H7 (cell line): ENCODE measurements around the gene PMPCA. TPM values are rescaled to one million over a fixed set of nuclear protein-coding genes. Genes with fewer than 3 reads are reported as not detected.
A peak's percentile ranks its signal among the peaks of the same experiment; 100 is the strongest.
"Not testable (repeated sequence)": the region's sequence is repeated elsewhere in the genome, so short reads cannot be mapped to it uniquely, and the experiment has no call there.

ENCODE experiments used
- DNase-seq: peaks from one replicate; pipeline ENCODE4 v3.0.0; 2012
- H3K27me3 ChIP-seq: 2 replicates; pipeline ENCODE4 v1.6.0; 2011; ENCODE audit warnings: mild to moderate bottlenecking, low read length; ENCODE audit not compliant: control insufficient read depth, insufficient read depth
- H3K36me3 ChIP-seq: replicated peaks from 2 replicates; pipeline ENCODE4 v1.5.1; 2011; ENCODE audit warnings: low read length; ENCODE audit not compliant: control insufficient read depth, insufficient read depth
- H3K4me3 ChIP-seq: 2 replicates; pipeline ENCODE4 v1.5.1; 2011; ENCODE audit warnings: low read depth, mild to moderate bottlenecking, control low read depth, low read length, moderate library complexity; ENCODE audit not compliant: insufficient read depth
- total RNA-seq: library from RNA; depleted of rRNA; stranded (reverse); fragments of >200 nt; shearing (Covaris generic); gene quantifications from 2 replicates; pipeline ENCODE4 v1.2.3, GENCODE V29; 2014

PMPCA gene
- total RNA-seq, 1 experiment from 2014 or later, result 100 TPM

GRCh38 chr9:136395345-136396218 is 14.9 kb upstream of the PMPCA start:
- Histone ChIP-seq H3K27me3 (no peaks in the 10 kb centered on the region), H3K36me3 (peaks cover 44% of the 10 kb centered on the region), H3K4me3 (no peak overlapping the region)
- no peak for DNase-seq

- Histone ChIP-seq H3K27me3 (no peaks in the 10 kb centered on the region), H3K4me3 (no peak overlapping the region), H3K36me3 (peaks cover 44% of the 10 kb centered on the region)
- no peak for DNase-seq
These were observed 14.3 kb upstream of the PMPCA start for GRCh38 chr9:136396219-136396515.

- no peak for DNase-seq
- Histone ChIP-seq H3K4me3 (no peak overlapping the region), H3K36me3 (peaks cover 43% of the 10 kb centered on the region), H3K27me3 (no peaks in the 10 kb centered on the region)
These were observed 12.8 kb upstream of the PMPCA start for GRCh38 chr9:136397643-136398042.

- Histone ChIP-seq H3K4me3 (no peak overlapping the region), H3K36me3 (peaks cover 42% of the 10 kb centered on the region), H3K27me3 (no peaks in the 10 kb centered on the region)
- no peak for DNase-seq
These were observed 12.2 kb upstream of the PMPCA start for GRCh38 chr9:136398286-136398685.

GRCh38 chr9:136399176-136400037 is 11.1 kb upstream of the PMPCA start:
- peak; percentile 87 for DNase-seq
- no peaks in the 10 kb centered on the region for H3K27me3 ChIP-seq
- H3K4me3 ChIP-seq, result peak overlapping the region; percentile 86
- peaks cover 43% of the 10 kb centered on the region for H3K36me3 ChIP-seq

- H3K36me3 ChIP-seq, result peaks cover 40% of the 10 kb centered on the region
- peak; percentile 99 for DNase-seq
- H3K4me3 ChIP-seq, result peak within 1 kb of the TSS; percentile 86
- no peaks in the 10 kb centered on the region for H3K27me3 ChIP-seq
These were observed 10.2 kb upstream of the PMPCA start, which contains the start of gene SNAPC4 for GRCh38 chr9:136400038-136400834. SNAPC4 (minus strand) TSS chr9:136400170; CDS start chr9:136398428, 1,742 bp downstream.

- H3K36me3 ChIP-seq, result peaks cover 39% of the 10 kb centered on the region
- H3K4me3 ChIP-seq, result no peak overlapping the region
- no peaks in the 10 kb centered on the region for H3K27me3 ChIP-seq
- no peak for DNase-seq
These were observed 9.1 kb upstream of the PMPCA start for GRCh38 chr9:136401173-136401922.

GRCh38 chr9:136402067-136402466 is 8.4 kb upstream of the PMPCA start:
- Histone ChIP-seq H3K4me3 (no peak overlapping the region), H3K27me3 (no peaks in the 10 kb centered on the region), H3K36me3 (peaks cover 39% of the 10 kb centered on the region)
- DNase-seq, result no peak

- DNase-seq, result no peak
- Histone ChIP-seq H3K27me3 (no peaks in the 10 kb centered on the region), H3K36me3 (peaks cover 35% of the 10 kb centered on the region), H3K4me3 (no peak overlapping the region)
These were observed 6.9 kb upstream of the PMPCA start for GRCh38 chr9:136403538-136403914.

- H3K27me3 ChIP-seq, result no peaks in the 10 kb centered on the region
- no peak overlapping the region for H3K4me3 ChIP-seq
- peaks cover 33% of the 10 kb centered on the region for H3K36me3 ChIP-seq
- no peak for DNase-seq
These were observed 6.3 kb upstream of the PMPCA start for GRCh38 chr9:136403915-136404800.

- Histone ChIP-seq H3K27me3 (no peaks in the 10 kb centered on the region), H3K36me3 (peaks cover 33% of the 10 kb centered on the region), H3K4me3 (no peak overlapping the region)
- no peak for DNase-seq
These were observed 5.7 kb upstream of the PMPCA start for GRCh38 chr9:136404801-136405136.

- Histone ChIP-seq H3K36me3 (peaks cover 33% of the 10 kb centered on the region), H3K27me3 (no peaks in the 10 kb centered on the region), H3K4me3 (no peak overlapping the region)
- DNase-seq, result no peak
These were observed 5.0 kb upstream of the PMPCA start for GRCh38 chr9:136405481-136405880.

- DNase-seq, H3K27me3 ChIP-seq, H3K4me3 ChIP-seq: not testable (repeated sequence)
- peaks cover 33% of the 10 kb centered on the region for H3K36me3 ChIP-seq
These were observed 4.6 kb upstream of the PMPCA start for GRCh38 chr9:136405904-136406303.
